Measurements from ENCODE around the gene SDC1. TPM values are rescaled to one million over a fixed set of nuclear protein-coding genes. Genes with fewer than 3 reads are reported as not detected.

The SDC1 gene
- total RNA-seq, 1 donor = 110 TPM

DNA sequence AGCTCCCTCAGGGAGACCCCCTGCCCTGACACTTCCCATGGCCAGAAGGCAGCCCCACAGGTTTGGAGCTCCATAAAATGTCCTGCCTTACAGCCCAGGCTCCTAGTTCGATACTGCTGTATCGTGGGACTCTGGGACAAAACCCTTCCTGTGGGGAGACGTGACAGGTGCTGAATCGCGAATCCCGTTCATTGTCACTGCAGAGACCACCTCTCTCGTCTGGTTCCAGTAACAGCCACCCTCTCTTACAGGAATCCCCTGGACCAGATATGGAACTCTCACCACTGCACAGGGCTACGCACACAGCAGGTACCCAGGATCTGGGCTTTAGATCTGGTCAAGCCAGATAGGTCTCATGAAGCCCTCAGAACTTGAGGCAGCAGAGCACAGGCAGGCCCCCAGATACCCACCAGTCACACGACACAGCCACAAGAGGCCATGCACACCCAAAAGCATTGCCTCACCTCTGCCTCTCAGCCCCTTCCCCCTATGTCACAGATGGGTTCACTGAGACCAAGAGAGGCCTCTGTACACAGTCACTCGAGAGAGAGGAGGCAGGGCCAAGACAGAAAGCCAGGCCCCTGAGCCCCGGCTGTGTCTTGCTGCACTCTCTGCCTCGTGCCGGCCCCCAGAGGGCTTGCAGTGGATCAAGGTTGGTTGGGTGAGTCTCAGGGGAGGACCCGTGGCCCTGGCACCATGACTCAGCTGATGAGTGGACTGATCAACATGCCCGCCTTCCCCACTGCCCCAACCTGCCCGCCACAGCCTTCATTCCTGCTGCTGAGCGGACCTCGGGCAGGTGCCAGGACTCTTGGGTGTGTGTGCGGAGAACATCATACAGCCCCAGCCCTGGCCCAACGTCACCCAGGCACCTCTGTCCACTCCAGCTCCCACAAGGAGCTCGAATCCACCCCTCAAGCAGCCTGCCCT, 7.6 kb downstream of the SDC1 start:
- no peak for TF ChIP-seq CTCF (IDR thresholded peaks at IDR 0.05; ENCODE audit: insufficient read depth, low read depth, low read length)
- H3K4me3 ChIP-seq (ENCODE audit: low read depth, low read length) = no peak overlapping the region
- DNase-seq (ENCODE audit: low read depth) = no peak

DNA sequence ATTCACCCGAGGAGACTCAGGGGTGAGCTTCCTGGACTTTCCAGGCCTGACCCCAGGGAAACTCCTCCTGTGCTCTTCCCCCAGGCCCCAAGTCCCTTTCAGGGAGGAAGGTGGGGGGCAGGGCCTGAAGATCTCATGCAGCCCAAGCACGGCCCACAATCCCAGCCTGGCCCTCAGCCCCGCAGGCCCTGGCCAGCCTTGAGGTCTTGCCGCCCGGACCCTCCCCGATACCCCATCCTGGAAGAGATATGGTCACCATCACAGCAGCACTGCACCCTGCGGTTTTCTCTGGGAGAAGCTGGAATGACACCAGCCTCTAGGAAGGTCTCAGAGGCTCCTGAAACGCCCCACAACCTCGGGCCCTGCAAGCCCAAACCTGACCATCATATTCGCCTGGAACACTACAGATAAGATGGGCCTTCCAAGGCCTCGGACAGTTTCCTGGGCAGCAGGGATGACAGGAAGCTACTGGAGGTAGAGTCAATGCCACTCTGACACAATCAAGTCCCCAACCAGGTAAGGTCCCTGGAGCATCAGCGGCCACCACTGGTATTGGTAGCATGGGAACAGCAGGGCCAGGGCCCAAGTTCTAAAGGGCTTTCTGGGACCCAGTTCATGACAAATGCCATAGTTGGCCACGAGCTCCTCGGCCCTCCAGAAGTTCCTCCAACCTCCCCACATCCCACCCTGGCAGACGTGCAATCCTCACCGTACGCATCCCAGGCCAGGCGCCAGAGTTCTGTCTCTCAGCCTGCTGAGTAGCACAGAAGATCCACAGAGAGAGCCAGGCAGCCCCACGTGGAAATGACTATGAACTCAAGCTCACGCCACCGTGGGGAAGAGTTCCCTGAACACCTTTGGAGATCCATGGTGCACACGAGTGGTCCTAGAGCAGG, 8.6 kb downstream of the SDC1 start:
- no peak overlapping the region for H3K4me3 ChIP-seq (ENCODE audit: low read depth, low read length)
- DNase-seq (ENCODE audit: low read depth) = no peak
- TF ChIP-seq CTCF (IDR thresholded peaks at IDR 0.05; ENCODE audit: insufficient read depth, low read depth, low read length) = no peak

GRCh38 chr2:20215183-20216040, 9.5 kb downstream of the SDC1 start:
- H3K4me3 ChIP-seq (ENCODE audit: low read depth, low read length) = no peak overlapping the region
- no peak for DNase-seq (ENCODE audit: low read depth)
- no peak for TF ChIP-seq CTCF (IDR thresholded peaks at IDR 0.05; ENCODE audit: insufficient read depth, low read depth, low read length)

GRCh38 chr2:20214566-20215182, 10.3 kb downstream of the SDC1 start:
- no peak for TF ChIP-seq CTCF (IDR thresholded peaks at IDR 0.05; ENCODE audit: insufficient read depth, low read depth, low read length)
- H3K4me3 ChIP-seq (ENCODE audit: low read depth, low read length) = no peak overlapping the region
- DNase-seq (ENCODE audit: low read depth) = no peak

GRCh38 chr2:20213651-20214565, 11.0 kb downstream of the SDC1 start:
- peak; percentile 42 for DNase-seq (ENCODE audit: low read depth)
- TF ChIP-seq CTCF (IDR thresholded peaks at IDR 0.05; ENCODE audit: insufficient read depth, low read depth, low read length) = no peak
- H3K4me3 ChIP-seq (ENCODE audit: low read depth, low read length) = no peak overlapping the region
